Skin of body (tissue), 2 donors: ENCODE measurements around the gene NAP1L1. TPM values are rescaled to one million over a fixed set of nuclear protein-coding genes. Genes with fewer than 3 reads are reported as not detected.
A peak's percentile ranks its signal among the peaks of the same experiment; 100 is the strongest.

ENCODE experiments used
- DNase-seq: peaks from one replicate; lab custom pipeline; 2025; lab: John Stamatoyannopoulos, UW
- total RNA-seq: library from RNA; depleted of rRNA; stranded (reverse); fragments of >200 nt; gene quantifications from one replicate; pipeline ENCODE4 v1.2.3, GENCODE V29; 2014

NAP1L1 gene
- total RNA-seq, 1 donor from 2014 or later: 248 TPM

DNA sequence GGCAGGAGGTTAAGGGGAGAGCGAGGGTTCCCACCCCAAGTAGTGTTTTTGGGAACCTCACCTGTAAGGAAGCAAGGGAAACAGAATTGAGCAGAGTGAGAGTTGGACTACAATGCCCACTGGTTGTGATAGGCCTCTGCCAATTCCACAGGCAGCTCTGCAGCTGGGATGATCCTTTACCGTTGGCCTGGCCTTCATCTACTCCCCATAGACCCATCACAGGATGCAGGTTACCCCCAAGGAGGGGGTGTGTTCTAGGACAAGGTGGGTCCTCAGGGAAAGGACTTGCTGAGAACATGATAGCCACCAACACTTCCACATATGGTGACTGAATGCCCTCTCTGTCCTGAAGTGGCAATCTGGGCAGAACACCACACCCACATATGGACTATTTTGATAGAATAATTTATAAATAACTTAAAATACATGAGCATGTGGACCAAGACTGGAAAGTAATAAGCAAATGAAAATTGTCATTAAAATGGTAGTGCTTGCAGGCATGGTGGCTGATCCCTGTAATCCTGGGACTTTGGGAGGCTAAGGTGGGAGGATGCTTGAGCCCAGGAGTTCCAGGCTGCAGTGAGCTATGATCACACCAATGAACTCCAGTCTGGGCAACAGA, 61.3 kb downstream of the NAP1L1 start:
- no peak for DNase-seq

- no peak for DNase-seq
Measured at GRCh38 chr12:76022506-76022905, 62.0 kb downstream of the NAP1L1 start.

- peak; percentile 25 for DNase-seq
Measured at GRCh38 chr12:76020731-76021672, 63.5 kb downstream of the NAP1L1 start.

DNA sequence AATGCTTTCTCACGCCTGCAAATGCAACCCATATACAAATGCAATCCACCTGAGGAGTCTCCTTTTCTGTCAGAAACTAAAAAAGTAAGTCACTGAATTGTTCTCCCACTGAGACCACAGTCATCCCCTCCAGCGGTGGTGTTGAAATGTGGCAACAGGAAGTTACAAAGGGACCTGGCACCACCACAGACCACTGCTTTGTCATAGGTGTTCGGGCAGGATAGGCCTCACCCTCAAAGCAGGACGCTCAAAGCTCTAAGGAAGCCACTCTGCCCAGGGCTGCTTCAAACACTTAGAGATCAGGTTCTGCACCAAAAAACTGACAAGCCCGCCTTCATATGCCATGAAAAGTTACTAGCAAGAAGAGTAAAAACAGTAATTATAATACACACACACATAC, 64.2 kb downstream of the NAP1L1 start:
- no peak for DNase-seq

- DNase-seq: no peak
Measured at GRCh38 chr12:76018672-76019071, 65.8 kb downstream of the NAP1L1 start.

- no peak for DNase-seq
Measured at GRCh38 chr12:76018111-76018510, 66.4 kb downstream of the NAP1L1 start.

- DNase-seq: no peak
Measured at GRCh38 chr12:76014007-76014406, 70.5 kb downstream of the NAP1L1 start.

- DNase-seq: no peak
Measured at GRCh38 chr12:76013603-76014002, 70.9 kb downstream of the NAP1L1 start.

DNA sequence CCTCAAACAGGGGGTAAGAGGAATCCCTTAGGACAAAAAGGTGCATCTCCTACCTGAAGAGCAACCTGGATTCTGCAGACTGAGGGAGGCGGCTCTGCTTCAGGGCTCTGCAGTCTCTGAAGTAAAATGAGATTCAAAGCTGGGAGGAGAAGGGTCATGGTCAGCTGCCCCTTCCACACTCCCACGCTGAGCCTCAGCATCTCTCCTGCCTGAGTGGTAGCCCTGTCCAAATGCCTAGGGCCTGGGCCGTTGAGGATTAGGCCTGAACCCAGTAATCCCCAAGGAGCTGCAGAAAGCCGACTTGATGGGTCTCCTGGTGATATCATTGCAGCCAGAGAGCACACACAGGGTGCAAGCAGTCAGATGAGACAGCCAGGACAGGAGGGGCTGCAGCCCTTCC, 71.8 kb downstream of the NAP1L1 start:
- no peak for DNase-seq

GRCh38 chr12:76010732-76011458, 73.6 kb downstream of the NAP1L1 start:
- peak; percentile 62 for DNase-seq

DNA sequence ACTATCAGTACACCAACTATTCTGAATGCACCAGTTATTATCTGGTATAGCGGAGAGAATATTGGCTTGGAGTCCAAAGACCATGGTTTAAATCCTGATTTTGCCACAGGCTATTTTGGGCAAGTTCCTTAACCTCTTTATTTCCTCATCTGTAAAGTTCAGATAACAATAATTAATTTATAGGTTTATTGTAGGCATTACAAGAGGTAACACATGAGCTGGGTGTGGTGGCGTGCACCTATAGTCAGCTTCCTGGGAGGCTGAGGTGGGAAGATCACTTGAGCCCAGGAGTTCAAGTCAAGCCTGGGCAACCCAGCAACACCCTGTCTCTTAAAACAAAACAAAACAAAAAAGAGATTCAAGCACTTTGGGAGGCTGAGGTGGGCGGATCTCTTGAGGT, 76.1 kb downstream of the NAP1L1 start:
- DNase-seq: no peak

- no peak for DNase-seq
Measured at GRCh38 chr12:76007640-76008039, 76.8 kb downstream of the NAP1L1 start.

DNA sequence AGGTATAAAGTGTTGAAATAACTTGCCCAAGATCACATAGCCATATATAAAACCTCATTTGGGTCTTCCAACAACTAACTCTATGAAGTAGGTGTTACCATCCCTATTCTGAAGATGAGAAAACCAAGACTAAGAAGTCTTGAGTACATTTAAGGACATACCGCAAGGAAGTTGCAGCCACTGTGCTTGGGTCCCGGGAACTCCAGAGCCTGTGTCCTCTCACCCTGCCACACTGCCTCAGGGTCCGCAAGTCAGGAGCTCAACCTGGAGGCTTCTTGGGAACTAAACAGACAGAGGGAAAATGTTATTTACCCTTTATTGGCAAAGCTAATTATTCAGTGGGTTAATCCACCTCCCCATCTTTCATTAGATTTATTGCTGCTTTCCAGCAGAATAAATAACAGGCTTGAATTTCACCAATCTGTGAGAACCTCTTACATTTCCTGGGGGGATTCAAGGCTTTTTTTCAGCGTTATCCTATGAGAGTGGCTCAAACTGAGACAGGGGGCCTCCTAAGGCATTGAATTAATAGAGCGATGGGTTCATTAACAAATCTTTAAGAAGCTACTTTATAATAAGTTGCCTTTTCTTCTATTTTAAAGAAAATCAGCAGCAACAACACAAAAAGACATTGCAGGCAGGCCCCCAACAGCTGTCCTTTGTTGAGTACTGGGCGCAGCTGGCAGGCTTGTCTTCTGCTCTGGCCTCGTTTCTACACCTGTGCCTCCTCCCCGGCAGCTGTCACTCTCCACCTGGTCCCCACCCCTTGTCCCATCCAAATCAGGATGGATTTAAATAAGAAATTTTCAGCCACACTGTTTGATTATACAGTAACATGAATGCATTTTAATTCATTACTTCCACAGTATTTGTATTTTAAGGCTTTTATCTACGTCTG, 78.2 kb downstream of the NAP1L1 start:
- DNase-seq: no peak

DNA sequence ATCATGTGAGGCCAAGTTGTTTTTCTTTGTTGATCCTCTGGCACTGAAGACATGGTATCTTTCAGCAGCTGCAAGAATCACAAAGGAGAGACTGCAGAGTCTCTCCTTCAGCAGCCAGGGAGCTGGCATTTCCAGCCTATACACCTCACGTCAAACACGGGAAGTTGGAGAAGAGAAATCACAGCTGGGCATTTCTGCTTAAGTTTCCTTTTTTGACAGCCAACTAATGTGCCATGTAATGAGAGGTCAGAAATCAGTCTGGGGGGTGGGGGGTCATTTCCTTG, 81.2 kb downstream of the NAP1L1 start:
- no peak for DNase-seq

DNA sequence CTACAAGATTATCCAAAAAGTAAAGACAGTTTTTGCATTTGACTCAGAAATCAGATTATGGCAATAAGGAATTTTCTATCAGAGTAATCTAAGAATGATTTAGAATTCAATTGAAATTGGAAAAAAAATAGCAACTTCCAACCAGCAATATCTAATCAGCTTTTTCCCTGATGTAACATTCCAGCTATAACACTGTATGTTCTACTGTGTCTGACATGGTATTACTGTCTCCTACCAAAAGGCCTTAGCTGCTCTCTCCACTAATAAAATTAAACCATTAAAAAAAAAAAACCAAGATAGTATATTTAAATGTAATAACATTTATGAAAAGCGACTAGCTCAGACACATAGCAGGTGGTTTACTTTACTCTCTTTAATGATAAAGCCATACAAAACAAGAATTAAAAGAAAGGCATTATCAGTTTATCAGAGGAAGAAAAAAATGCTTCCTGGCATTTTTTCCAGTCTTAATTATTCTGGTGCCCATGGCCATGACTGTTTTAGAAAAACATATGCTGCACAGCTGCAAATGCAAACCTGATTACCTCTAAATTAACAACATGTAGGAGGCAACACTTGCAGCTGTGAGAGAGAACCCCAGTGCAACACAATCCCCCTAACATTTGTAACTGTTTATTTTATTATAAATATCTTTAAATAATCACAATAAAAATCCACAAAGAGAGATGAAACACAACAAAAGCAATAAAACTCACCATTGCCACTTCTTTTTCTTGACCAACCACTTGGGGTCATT, 81.7 kb downstream of the NAP1L1 start:
- DNase-seq: no peak

DNA sequence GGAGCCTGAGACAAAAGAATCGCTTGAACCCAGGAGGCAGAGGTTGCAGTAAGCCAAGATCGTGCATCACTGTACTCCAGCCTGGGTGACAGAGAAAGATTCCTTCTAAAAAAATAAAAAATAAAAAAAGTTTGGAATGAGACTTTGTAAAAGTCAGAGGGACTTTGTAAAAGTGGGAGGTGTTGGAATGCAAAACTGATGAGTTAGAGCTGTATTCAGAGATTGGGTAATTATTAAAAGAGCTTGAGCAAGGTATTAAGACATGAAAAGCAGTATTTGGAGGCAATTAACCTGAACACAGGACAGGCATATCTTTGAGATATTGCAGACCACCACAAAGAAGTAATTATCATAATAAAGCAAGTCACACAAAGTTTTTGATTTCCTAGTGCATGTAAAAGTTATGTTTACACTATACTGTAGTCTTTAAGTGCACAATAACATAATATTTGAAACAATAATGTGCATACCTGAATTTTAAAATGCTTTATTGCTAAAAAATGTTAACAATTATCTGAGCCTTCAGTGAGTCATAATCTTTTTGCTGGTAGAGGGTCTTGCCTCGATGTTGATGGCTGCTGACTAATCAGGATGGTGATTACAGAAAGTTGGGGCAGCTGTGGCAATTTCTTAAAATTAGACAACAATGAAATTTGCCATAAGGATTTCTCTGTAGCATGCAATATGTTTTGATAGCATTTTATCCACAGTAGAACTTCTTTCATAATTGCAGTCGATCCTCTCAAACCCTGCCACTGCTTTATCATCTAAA, 86.0 kb downstream of the NAP1L1 start:
- no peak for DNase-seq

DNA sequence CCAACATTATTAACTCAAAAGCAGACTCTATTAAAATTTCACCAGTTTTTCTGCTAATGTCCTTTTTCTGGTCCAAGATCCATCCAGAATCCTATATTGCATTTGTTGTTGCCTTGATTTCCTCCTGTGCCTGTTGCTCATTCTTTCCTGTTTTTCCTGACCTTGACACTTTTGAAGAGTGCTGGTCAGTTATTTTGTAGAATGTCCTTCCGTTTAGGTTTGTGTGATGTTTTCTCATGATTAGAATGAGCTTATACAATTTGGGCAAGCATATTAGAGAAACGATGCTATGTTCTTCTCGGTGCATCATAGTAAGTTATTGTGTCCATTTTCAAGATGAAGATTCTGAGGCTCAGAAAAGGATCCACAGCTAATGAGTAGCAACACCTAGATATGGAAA, 86.8 kb downstream of the NAP1L1 start:
- DNase-seq: no peak

DNA sequence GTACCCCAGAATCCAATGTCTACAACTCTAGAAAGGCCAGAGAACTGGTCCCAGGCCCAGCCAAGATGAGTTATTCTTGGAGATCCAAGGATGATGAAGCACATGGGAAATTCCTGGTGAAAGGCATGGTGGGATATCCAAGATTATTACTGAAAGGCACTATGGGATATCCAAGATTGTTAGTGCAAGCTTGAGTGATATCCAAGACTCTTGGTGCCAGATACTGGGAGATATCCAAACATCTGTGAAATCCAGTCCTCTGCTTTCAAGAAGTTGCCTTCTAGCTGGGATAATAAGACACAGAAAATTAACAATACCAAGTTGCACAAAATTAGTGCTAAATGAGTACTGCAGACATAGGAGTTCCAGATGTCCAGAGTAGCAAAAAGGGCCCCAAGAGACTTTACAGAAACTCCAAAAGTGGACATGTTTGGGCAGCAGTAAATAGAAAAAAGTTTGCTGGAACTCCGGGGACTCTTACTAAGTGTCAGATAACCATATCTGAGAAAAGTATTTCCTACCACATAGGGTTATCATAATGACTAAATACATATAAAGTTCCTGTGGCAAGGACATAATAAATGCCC, 87.5 kb downstream of the NAP1L1 start:
- DNase-seq: peak; percentile 46

GRCh38 chr12:75995691-75996090, 88.8 kb downstream of the NAP1L1 start:
- DNase-seq: no peak
